Gastrocnemius medialis (tissue), 4 donors: ENCODE measurements around the gene KISS1.
A peak's percentile ranks its signal among the peaks of the same experiment; 100 is the strongest.

ENCODE experiments used
- CTCF ChIP-seq, 5 experiments: fragments of 450-650 bp in 3 of 5; fragments of 200-600 bp in 2 of 5; sonication (generic) in 2 of 5; IDR thresholded peaks in 4 of 5; conservative IDR thresholded peaks in 1 of 5; 1 replicate in 4 of 5; 2 replicates in 1 of 5; pipeline ENCODE4 v1.5.1; 2016 to 2019; ENCODE audit warnings: antibody characterized with exemption in 5 of 5, mild to moderate bottlenecking in 3 of 5, moderate library complexity in 3 of 5
- POLR2A ChIP-seq, 2 donors: fragments of 450-650 bp; IDR thresholded peaks; one replicate each; pipeline ENCODE4 v1.6.1; 2017; ENCODE audit warnings: antibody characterized with exemption in 2 of 2, mild to moderate bottlenecking in 2 of 2, moderate library complexity in 2 of 2

- TF ChIP-seq CTCF (IDR thresholded peaks at IDR 0.05 in 4 of 5, conservative IDR thresholded peaks at IDR 0.05 in 1 of 5) (peak; percentile 61 to 91 (median 88)), POLR2A (IDR thresholded peaks at IDR 0.05) (no peak)
Observed at GRCh38 chr1:204207136-204207616, 10.9 kb upstream of the KISS1 start.
